Endothelial cell of umbilical vein (primary cell): ENCODE results near the gene SOCS7. TPM values are rescaled to one million over a fixed set of nuclear protein-coding genes. Genes with fewer than 3 reads are reported as not detected.

Source experiments
- BruUV-seq: library from RNA; stranded (reverse); fragments of 400-500 nt; replicated peaks from 2 replicates; lab custom pipeline; 2021; lab: Mats Ljungman, UMichigan
- CTCF ChIA-PET: fragments of 300-600, 350-600 bp; sonication (Branson Sonifier 250); formaldehyde crosslinking; loops from one replicate; lab custom pipeline; 2021; ENCODE audit warnings: antibody characterized with exemption, inconsistent platforms; lab: Charles Lee
- POLR2A ChIA-PET: fragments of 300-600, 350-600 bp; sonication (Branson Sonifier 250); formaldehyde crosslinking; loops from one replicate; lab custom pipeline; 2021; ENCODE audit warnings: antibody characterized with exemption, inconsistent platforms; lab: Charles Lee
- DNase-seq: peaks from one replicate; pipeline ENCODE4 v3.0.0-alpha.2; 2011; ENCODE audit warnings: low read depth, low spot score
- FAIRE-seq: peaks from 2 replicates; lab custom pipeline; 2011; peaks lifted over from hg19 to GRCh38; lab: Jason Lieb, UNC
- H2AFZ ChIP-seq: 2 replicates; pipeline ENCODE4 v1.6.0; 2012; ENCODE audit warnings: low read depth, low read length, control low read depth, inconsistent platforms
- H3K27ac ChIP-seq: 2 replicates; pipeline ENCODE4 v1.5.1; 2011; ENCODE audit warnings: low read depth, mild to moderate bottlenecking, control low read depth, low read length, moderate library complexity; ENCODE audit not compliant: insufficient read depth
- H3K27me3 ChIP-seq, 2 experiments: 2 replicates each; pipeline versions ENCODE4 v1.6.0 to v1.6.1; 2011; ENCODE audit warnings: low read length in 2 of 2, mixed read lengths in 1 of 2; ENCODE audit not compliant: control insufficient read depth in 2 of 2, insufficient read depth in 2 of 2
- H3K36me3 ChIP-seq, 2 experiments: 2 replicates in 1 of 2; 3 replicates in 1 of 2; pipeline ENCODE4 v1.5.1; 2011; ENCODE audit warnings: low read length in 2 of 2, mild to moderate bottlenecking in 1 of 2, moderate library complexity in 1 of 2; ENCODE audit not compliant: control insufficient read depth in 2 of 2, insufficient read depth in 2 of 2; ENCODE audit errors: extremely low read depth in 1 of 2
- H3K4me1 ChIP-seq: 3 replicates; pipeline ENCODE4 v1.5.1; 2011; ENCODE audit warnings: mild to moderate bottlenecking, low read length; ENCODE audit not compliant: control insufficient read depth, insufficient read depth; ENCODE audit errors: extremely low read depth
- H3K4me2 ChIP-seq: 2 replicates; pipeline ENCODE4 v1.6.1; 2011; ENCODE audit warnings: low read length, control low read depth, mixed read lengths; ENCODE audit not compliant: insufficient read depth
- H3K4me3 ChIP-seq, 3 experiments: fragments of 200-600 bp in 1 of 3; sonication (generic), shearing (Covaris generic) in 1 of 3; replicated peaks in 1 of 3; 2 replicates each; pipeline ENCODE4 v1.5.1; 2011 to 2016; ENCODE audit warnings: control low read depth in 3 of 3, low read length in 3 of 3, mild to moderate bottlenecking in 2 of 3, inconsistent platforms in 1 of 3, low read depth in 1 of 3, moderate library complexity in 1 of 3; ENCODE audit not compliant: insufficient read depth in 1 of 3
- H3K79me2 ChIP-seq: 2 replicates; pipeline ENCODE4 v1.6.0; 2012; ENCODE audit warnings: low read length, inconsistent platforms; ENCODE audit not compliant: control insufficient read depth, insufficient read depth
- H3K9ac ChIP-seq: replicated peaks from 2 replicates; pipeline ENCODE3; 2011; ENCODE audit warnings: low read length, control low read depth; ENCODE audit not compliant: insufficient read depth; ENCODE audit errors: extremely low read depth
- H3K9me1 ChIP-seq: replicated peaks from 3 replicates; pipeline ENCODE4 v1.6.0; 2011; ENCODE audit warnings: mild to moderate bottlenecking, low read length; ENCODE audit not compliant: control insufficient read depth, insufficient read depth; ENCODE audit errors: extremely low read depth
- H3K9me3 ChIP-seq: replicated peaks from 2 replicates; pipeline ENCODE4 v1.5.1; 2012; ENCODE audit warnings: low read length, inconsistent platforms; ENCODE audit not compliant: control insufficient read depth, insufficient read depth
- H4K20me1 ChIP-seq: replicated peaks from 2 replicates; pipeline ENCODE3; 2011; ENCODE audit warnings: mild to moderate bottlenecking, low read length; ENCODE audit not compliant: control insufficient read depth, insufficient read depth; ENCODE audit errors: extremely low read depth
- CTCF ChIP-seq, 2 donors: IDR thresholded peaks; 1 replicate in 1 of 2; 2 replicates in 1 of 2; pipeline ENCODE4 v1.5.1; 2011; ENCODE audit warnings: low read length in 2 of 2, mild to moderate bottlenecking in 2 of 2, moderate library complexity in 2 of 2, control low read depth in 1 of 2, inconsistent platforms in 1 of 2, low read depth in 1 of 2; ENCODE audit not compliant: insufficient read depth in 1 of 2; ENCODE audit errors: extremely low read depth in 1 of 2
- EZH2 ChIP-seq: IDR thresholded peaks from 2 replicates; pipeline ENCODE4 v1.6.1; 2012; ENCODE audit warnings: borderline replicate concordance, low read depth, mild to moderate bottlenecking, moderate library complexity, low read length, inconsistent platforms; ENCODE audit not compliant: severe bottlenecking
- FOS ChIP-seq: IDR thresholded peaks from 2 replicates; pipeline ENCODE4 v1.6.1; 2011; ENCODE audit warnings: mild to moderate bottlenecking, low read length, moderate library complexity, borderline replicate concordance; ENCODE audit not compliant: insufficient read depth
- GATA2 ChIP-seq: IDR thresholded peaks from 2 replicates; pipeline ENCODE4 v1.7.0; 2011; ENCODE audit warnings: low read depth, mild to moderate bottlenecking, moderate library complexity, mixed read lengths, low read length; ENCODE audit not compliant: insufficient read length, insufficient read depth
- JUN ChIP-seq: IDR thresholded peaks from 2 replicates; pipeline ENCODE4 v1.6.1; 2011; ENCODE audit warnings: borderline replicate concordance, low read depth; ENCODE audit not compliant: insufficient read length, insufficient read depth
- MAX ChIP-seq: IDR thresholded peaks from 2 replicates; pipeline ENCODE4 v1.6.1; 2011; ENCODE audit not compliant: insufficient read depth, insufficient read length
- MYC ChIP-seq: IDR thresholded peaks from one replicate; pipeline ENCODE4 v1.6.1; 2011; ENCODE audit warnings: mild to moderate bottlenecking, low read depth, low read length
- POLR2A ChIP-seq: IDR thresholded peaks from 2 replicates; pipeline ENCODE4 v1.6.1; 2012; ENCODE audit warnings: low read depth, mild to moderate bottlenecking, control low read depth, low read length
- POLR2AphosphoS5 ChIP-seq: IDR thresholded peaks from 2 replicates; pipeline ENCODE4 v1.6.1; 2012; ENCODE audit warnings: low read depth, mild to moderate bottlenecking, control low read depth, low read length, moderate library complexity; ENCODE audit not compliant: insufficient read depth
- dilution Hi-C: fragments of 300-500 bp; cut with MboI; formaldehyde crosslinking; loops from one replicate; pipeline ENCODE4 v1.15.0; 2019; ENCODE audit warnings: low sequenced_read_pairs; ENCODE audit not compliant: extremely low pct_ligation_motif_present
- intact Hi-C: fragments of 100-400 bp; cut with micrococcal nuclease; formaldehyde crosslinking; loops from one replicate; pipeline ENCODE4 v1.10.0; 2022
- polyA plus RNA-seq, 4 experiments: library from polyadenylated mRNA; depleted of rRNA in 3 of 4; stranded (reverse) in 3 of 4; unstranded in 1 of 4; fragments of >200 nt; gene quantifications; 2 replicates each; pipeline versions ENCODE4 v1.2.1 to v1.2.3, GENCODE V29; 2011 to 2012; ENCODE audit warnings: missing spikeins in 1 of 4
- total RNA-seq: library from RNA; stranded (reverse); gene quantifications from 2 replicates; pipeline ENCODE4 v1.2.3, GENCODE V29; 2021

Gene SOCS7
- total and polyA plus RNA-seq, 2 donors (not counting 3 experiments of a cell fraction or from before 2014, with no cell fraction given) = 5.9 to 10.4 TPM

DNA sequence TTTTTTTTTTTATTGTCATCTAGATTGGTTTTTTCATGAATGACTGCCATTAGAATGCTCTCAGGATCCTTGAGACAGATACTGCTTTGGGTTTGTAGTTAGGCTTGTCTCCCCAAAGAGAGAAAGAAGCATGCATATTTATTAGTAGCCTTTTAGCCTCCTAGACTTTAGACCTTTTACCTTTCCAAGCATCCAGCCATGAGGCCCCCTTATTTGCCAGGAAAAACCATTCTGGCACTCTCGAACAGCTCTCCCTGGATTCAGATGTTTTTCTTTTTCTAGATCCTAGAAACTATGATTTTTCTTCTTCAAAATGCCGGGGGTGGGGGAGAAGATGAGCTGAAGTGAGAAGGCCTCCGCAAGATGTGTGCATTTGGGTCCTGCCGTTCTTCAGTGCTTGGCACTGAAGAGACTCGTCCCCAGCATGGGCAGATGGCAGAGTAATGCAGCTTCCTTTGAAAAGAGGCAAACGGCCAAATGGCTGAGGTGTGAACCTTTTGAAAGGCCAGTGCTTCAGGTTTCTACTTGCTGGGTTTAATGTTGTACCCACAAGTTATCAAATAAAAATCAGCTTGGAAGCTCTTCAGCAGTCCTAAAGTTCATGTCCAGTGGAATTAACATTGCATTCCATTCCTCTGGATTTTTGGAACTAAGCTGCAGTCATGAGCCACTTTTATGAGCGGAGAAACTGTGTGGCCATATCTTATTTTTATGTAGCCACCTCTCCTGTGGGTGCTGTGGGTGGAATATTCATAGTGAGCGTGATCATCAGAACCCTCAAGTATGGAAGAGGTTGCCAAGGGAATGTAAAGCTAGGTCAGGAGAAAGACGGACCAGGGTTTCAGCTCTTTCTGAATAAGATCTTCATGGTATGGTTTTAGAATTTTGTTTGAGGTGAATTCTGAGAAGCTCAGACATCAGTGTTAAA lies 7.2 kb downstream of the SOCS7 start:
- Histone ChIP-seq H3K9me3 (no peaks in the 10 kb centered on the region), H3K4me3 (no peak overlapping the region), H2AFZ (no peak overlapping the region), H4K20me1 (peaks cover 2% of the 10 kb centered on the region), H3K4me2 (no peak overlapping the region), H3K79me2 (peaks cover 2% of the 10 kb centered on the region), H3K36me3 (no peaks in the 10 kb centered on the region), H3K27ac (no peak overlapping the region), H3K4me1 (no peaks in the 10 kb centered on the region), H3K9me1 (no peaks in the 10 kb centered on the region), H3K9ac (no peak overlapping the region), H3K27me3 (no peaks in the 10 kb centered on the region)
- TF ChIP-seq CTCF (IDR thresholded peaks at IDR 0.05; ENCODE audit: extremely low read depth in 1 of 2, insufficient read depth in 1 of 2, low read depth in 1 of 2, low read length in 2 of 2) (no peak), JUN (no peak), GATA2 (no peak), POLR2AphosphoS5 (no peak), MYC (no peak), FOS (no peak), MAX (no peak), POLR2A (no peak), EZH2 (no peak)
- POLR2A ChIA-PET = no interaction called here
- dilution Hi-C loops = no loop called here
- DNase-seq = no peak
- no peak for FAIRE-seq
- no TSS peak for BruUV-seq
- CTCF ChIA-PET = interaction anchor here (0.9 to 4.6 kb wide), 4 partner anchors 10 to 65 kb away, joined by 3 to 32 read pairs (median 5); no protein-coding TSS in a partner anchor
- intact Hi-C loops = no loop called here
